Sigmoid colon (tissue), 4 donors: Measurements from ENCODE around the gene SELENON.

ENCODE experiments used
- CTCF ChIP-seq, 4 experiments: fragments of 450-650 bp in 3 of 4; fragments of 200-600 bp in 1 of 4; IDR thresholded peaks; one replicate each; pipeline ENCODE4 v1.5.1; 2016 to 2019; ENCODE audit warnings: antibody characterized with exemption in 4 of 4, mild to moderate bottlenecking in 3 of 4, moderate library complexity in 2 of 4
- EP300 ChIP-seq, 4 donors: sonication (generic); formaldehyde crosslinking; IDR thresholded peaks; one replicate each; pipeline ENCODE4 v1.6.1; 2017; ENCODE audit warnings: antibody characterized with exemption in 4 of 4
- POLR2A ChIP-seq, 2 donors: fragments of 450-650 bp; IDR thresholded peaks; one replicate each; pipeline ENCODE4 v1.6.1; 2016; ENCODE audit warnings: antibody characterized with exemption in 2 of 2, mild to moderate bottlenecking in 2 of 2, moderate library complexity in 2 of 2

DNA sequence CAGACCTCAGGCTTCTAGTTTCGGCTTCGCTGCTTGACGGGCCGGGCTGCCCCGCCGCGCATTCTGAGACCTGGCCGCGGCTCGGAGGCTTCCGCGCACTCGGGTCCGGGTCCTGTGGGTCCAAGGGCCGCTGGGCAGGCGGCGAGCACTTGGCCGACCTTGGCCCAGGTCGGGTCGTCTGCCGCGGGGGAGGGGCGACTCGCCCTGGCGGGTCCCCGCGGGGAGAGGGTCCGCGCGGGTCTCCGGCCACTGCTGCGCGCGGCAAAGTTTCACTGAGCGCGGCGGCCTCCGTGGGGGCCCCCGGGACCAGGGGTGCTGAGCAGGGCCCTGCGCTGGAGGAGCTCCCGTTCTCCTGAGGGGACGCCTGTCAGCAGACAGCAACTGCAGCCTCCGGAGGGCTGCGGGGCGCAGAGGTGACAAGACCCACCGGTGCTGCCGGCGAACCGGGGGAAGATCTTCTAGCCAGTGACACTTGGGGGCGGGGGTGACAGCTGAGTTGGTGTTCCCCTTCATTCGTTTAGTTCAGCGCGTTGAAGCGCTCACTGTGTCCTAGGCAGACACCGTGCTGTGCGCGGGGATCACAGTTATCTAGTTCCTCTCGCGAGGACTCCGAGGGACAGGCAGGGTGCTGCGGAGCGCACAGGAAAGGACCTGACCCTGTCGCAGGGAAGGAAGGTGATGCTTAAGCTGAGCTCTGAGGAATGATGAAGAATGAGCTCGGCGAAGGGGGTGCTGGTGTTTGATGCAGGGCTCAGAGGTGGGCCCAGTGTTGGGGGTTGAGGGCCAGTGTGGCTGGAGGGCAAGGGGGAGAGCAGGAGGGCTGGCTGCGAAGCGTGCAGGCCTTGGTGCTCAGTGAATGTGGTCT, 20.5 kb downstream of the SELENON start:
- no peak for TF ChIP-seq CTCF (IDR thresholded peaks at IDR 0.05)
- no peak for TF ChIP-seq POLR2A (IDR thresholded peaks at IDR 0.05)
- TF ChIP-seq EP300 (IDR thresholded peaks at IDR 0.05): no peak
